Uterus (tissue), 2 donors: ENCODE measurements around the gene PREPL.

ENCODE experiments used
- CTCF ChIP-seq, 4 experiments: fragments of 200-600 bp in 2 of 4; fragments of 450-650 bp in 2 of 4; sonication (generic) in 2 of 4; IDR thresholded peaks; one replicate each; pipeline ENCODE4 v1.5.1; 2016 to 2019; ENCODE audit warnings: antibody characterized with exemption in 4 of 4, mild to moderate bottlenecking in 2 of 4, moderate library complexity in 1 of 4
- POLR2A ChIP-seq, 2 donors: fragments of 450-650 bp; IDR thresholded peaks; one replicate each; pipeline ENCODE4 v1.6.1; 2016; ENCODE audit warnings: antibody characterized with exemption in 2 of 2, mild to moderate bottlenecking in 1 of 2, moderate library complexity in 1 of 2

- TF ChIP-seq POLR2A (IDR thresholded peaks at IDR 0.05) = no peak
- no peak for TF ChIP-seq CTCF (IDR thresholded peaks at IDR 0.05)
Measured at GRCh38 chr2:44285174-44285573, 76.1 kb downstream of the PREPL start.
